AML-193 (cell line): Measurements from ENCODE around the gene KIF1A.

ENCODE experiments used
- DNase-seq, 2 experiments: peaks; one replicate each; lab custom pipeline; 2025; lab: John Stamatoyannopoulos, UW

KIF1A gene

GRCh38 chr2:240735476-240735875 lies 84.5 kb downstream of the KIF1A start:
- no peak for DNase-seq

GRCh38 chr2:240734756-240735155 lies 85.3 kb downstream of the KIF1A start:
- no peak for DNase-seq

- peak; percentile 6 to 15 for DNase-seq
Measured at GRCh38 chr2:240733803-240734495, 86.1 kb downstream of the KIF1A start.

DNA sequence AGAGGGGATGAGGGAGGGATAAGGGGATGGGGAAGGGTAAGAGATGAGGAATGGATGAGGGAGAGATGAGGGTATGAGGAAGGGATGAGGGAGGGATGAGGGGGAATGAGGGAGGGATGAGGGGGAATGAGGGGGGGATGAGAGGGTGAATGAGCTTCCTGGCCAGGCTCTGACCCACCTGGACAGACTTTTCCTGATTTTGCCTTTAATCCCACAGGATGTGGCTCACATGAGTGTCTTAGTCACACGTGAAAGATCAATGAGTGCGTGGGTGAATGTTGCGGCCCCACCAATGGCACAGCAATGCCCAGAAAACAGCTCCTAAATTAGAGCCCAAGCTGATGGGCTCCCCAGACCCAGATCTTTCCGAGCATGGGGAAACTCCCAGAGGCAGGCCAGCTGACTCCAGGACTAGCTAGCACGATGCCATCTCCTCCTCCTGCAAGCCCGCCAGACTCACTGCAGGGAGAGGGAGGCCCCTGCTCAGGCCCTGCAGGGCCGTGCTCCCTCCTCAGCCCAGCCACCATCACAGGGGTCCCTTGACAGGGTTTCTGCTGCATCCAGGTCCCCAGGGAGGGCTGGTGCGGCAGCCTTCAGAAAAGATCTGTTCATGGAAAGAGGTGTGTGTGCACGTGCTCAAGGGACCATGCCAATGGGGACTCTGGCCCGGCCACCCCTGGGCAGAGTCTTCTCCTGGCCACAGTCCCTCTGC lies 87.0 kb downstream of the KIF1A start:
- no peak for DNase-seq

DNA sequence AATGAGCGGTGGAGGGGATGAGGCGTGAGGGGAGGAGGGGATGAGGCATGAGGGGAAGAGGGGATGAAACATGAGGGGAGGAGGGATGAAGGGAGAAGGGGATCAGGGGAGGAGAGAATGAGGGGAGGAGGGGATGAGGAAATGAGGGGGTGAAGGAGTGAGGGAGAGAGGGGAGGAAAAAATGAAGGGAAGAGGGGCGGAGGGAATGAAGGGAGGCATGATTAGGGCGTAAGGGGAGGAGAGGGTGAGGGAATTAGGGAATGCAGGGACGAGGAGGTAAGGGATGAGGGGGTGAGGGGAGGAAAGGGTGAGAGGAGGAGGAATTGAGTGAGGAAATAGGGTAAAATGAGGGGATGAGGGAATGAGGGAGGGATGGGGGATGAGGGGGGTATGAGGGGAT lies 87.8 kb downstream of the KIF1A start:
- no peak for DNase-seq

DNA sequence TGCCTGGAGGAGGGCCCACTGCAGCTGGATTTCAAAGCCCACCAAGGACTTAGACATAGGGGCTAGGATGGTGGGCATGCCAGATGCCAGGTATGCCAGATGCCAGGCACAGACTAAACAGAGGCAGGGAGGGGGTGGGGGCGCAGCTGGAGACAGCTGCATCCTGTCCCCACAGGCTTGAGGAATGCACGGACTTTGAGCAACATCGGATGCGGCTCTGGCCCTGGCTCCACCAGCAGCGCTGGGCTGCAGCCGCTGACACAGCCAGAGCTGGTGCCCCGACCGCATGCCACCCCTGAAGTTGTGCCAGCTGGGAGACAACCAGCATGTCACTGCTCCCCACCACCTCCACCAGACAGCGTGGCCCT lies 88.9 kb downstream of the KIF1A start:
- DNase-seq: no peak

GRCh38 chr2:240730501-240731177 lies 89.4 kb downstream of the KIF1A start:
- DNase-seq: no peak

DNA sequence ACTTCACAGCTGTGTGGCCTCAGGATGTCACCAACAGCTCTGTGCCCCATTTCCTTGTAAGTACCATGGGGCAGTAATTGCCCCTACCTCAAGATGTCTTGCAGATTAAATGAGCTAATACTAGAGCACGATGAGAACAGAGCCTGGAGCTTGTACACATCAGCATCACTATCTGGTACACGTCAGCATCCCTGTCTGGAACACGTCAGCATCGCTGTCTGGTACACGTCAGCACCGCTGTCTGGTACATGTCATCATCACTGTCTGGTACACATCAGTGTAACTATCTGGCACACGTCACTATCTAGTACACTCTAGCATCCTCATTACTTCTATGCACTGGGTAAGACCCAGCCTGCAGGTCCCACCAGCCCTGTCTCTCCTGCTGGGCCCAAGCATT lies 91.2 kb downstream of the KIF1A start:
- DNase-seq: no peak

- no peak for DNase-seq
Measured at GRCh38 chr2:240728361-240728760, 91.7 kb downstream of the KIF1A start.

- DNase-seq: no peak
Measured at GRCh38 chr2:240727913-240728312, 92.1 kb downstream of the KIF1A start.

GRCh38 chr2:240727439-240727838 lies 92.6 kb downstream of the KIF1A start:
- no peak for DNase-seq

- no peak for DNase-seq
Measured at GRCh38 chr2:240726876-240727275, 93.1 kb downstream of the KIF1A start.

DNA sequence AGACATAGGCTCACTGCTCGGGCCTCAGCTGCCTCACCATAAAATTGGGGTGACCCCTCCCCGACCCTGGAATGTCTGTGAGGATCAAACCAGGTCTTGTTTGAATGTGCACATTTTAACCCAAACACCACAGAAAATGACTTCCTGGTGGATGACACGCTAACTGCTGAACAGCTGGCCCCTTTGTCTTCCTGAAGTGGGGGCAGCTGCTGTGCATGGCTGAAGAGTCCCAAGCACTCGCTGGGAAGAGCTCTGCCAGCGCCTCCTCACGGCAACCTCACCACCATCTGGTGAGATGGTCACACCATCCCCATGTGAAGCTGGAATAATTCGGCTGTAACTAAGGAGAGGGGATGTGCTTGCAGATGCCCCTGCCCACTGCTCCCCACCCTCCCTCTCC lies 94.3 kb downstream of the KIF1A start:
- no peak for DNase-seq

GRCh38 chr2:240725266-240725665 lies 94.8 kb downstream of the KIF1A start:
- no peak for DNase-seq

DNA sequence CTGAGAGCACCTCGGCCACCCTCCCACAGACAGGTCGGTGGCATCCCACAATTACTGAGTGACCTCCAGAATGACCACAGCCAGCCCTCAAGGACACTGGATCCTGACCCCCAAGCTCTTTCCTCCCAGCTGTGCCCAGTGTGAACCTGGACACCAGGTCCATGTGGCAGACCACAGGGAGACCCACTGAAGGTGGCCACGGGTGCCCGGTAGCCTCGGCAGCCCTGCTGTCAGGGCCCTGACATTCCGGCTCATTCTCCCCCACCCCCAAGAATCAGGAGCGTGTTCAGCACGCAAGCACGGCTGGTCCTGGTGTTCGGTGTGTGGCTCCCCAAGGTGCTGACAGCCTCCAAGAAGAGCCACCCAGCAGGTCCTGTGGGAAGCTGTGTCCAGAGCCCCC lies 95.6 kb downstream of the KIF1A start:
- no peak for DNase-seq

- DNase-seq: no peak
Measured at GRCh38 chr2:240723851-240724250, 96.2 kb downstream of the KIF1A start.

DNA sequence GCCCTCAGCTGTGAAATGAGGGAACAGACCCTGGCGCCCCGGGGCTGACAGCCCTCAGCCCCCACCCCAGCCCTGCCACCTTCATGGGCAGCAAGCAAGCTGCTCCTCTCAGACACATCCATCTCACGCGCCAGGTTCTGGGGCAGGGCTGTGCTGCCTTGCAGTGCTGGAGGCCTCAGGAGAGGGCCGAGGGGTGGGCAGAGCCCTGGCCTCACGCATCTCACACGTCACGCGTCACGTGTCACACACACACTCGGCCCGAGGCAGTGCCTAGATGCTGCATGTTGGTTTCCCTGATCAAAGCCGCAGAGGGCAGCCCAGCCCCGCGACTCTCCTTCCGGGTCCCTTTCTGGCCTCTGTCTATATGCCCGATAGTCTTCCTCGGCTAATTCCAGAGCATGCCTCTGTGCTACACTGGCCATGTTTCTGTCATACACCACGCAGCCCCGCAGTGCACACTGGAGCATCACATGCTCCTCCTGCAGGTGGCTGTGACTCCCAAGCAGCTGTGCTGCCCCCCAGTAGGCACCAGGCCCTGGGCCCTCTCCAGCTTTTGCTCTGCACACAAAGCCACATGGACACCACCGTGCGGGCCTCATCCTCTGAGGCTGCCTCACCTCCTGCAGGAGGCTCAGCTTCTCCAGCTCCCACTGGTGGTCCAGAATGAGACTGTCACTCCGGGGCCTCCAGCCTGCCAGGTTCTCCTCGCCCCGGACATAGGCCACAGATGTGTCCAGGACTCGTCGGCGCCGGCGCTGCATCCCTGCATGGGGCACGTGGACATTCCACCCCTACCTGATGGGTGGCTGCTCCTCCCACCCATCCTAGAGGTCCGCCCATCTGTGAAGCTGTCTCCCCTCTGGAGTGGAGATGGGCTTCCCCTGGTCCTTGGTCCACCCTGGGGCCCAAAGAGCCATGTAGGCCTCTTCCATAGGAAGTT lies 97.0 kb downstream of the KIF1A start:
- DNase-seq: no peak

DNA sequence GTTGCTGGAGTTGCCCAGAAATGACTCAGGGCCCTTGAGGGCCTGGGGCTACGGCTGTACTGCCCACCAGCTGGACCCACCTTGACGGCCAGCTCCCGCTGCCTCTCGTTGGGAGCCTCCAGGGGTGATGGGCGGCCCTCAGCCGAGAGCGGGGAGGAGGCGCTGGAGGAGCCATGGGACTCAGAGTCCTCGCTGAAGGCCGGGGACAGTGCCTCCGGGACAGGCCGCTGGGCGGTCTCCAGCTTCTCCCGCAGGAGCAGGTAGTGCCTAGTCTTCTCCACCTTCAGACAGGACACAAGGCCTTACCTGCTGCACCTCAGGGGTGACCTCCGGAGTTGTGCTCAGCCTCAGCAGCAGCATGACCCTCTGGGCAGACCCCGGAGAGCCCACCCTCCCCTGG lies 97.6 kb downstream of the KIF1A start:
- DNase-seq: no peak

- no peak for DNase-seq
Measured at GRCh38 chr2:240721596-240722180, 98.3 kb downstream of the KIF1A start.

DNA sequence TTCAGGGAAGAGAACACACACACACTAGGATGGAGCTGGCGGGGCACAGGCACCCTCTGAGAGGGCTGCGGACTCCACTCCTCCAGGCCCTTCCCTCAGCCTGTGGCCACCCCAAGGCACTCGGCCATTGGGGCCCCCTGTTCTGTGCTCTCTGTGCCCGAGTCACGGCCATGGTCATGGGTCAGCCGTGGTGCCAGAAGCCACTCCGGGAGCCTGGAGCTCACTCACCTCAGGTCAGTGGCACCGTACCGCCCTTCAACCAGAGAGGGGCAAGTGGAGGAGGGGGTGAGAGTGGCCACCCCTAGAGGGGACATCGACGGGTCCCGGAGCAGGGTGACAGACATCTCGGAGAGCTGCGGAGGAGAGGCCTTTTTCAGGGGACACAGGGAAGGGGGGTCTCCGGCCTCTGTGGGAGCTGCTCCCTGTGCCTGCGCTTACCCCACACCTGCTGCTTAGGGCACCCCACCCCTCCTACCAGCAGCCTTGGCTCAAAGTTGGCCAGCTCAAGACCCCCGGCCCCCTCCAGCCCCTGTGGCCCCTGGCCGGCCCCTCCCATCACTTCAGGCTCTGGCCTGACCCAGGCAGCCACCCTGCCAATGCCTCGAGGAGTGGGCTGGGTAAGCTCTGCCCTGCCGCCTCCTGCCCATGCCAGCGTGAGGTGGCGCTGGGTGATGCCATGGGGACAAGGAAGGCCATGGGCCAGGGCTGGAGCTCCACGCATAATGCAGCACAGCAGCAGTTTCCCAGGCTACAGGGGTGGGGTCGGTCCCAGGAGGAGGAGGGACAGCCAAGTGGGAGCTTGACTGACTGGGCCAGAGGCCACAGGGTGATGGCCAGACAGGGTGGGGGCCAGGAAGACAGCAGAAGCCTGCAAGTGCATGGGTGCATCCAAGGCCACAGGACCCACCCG lies 99.1 kb downstream of the KIF1A start:
- no peak for DNase-seq
